CD1c-positive myeloid dendritic cell (primary cell): ENCODE data around the gene SPATA31C1.
A peak's percentile ranks its signal among the peaks of the same experiment; 100 is the strongest.
"Not testable (repeated sequence)": the region's sequence is repeated elsewhere in the genome, so short reads cannot be mapped to it uniquely, and the experiment has no call there.

ENCODE experiments used
- DNase-seq: peaks from one replicate; pipeline ENCODE4 v3.0.0-alpha.2; 2016; ENCODE audit errors: extremely low spot score

SPATA31C1 gene

DNA sequence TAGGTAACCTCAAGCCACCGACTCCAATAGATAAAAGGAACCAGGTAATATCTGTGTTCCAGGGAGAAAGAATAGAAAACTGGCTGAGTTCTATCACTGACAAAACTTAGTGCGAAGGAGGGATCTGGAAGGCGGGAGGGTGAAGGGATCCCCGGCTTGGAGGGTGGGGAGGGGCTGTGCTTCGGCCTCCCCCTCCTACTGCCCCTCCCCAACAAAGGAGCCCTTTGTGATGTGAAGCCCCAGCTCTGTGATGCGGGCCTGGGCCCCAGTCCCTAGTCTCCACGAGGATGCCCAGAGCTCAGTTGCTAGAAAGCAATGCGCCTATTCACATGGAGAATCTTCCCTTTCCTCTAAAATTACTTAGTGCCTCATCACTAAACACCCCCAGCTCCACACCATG is at the start of gene SPATA31C1:
SPATA31C1 (plus strand) TSS at position 301 of the 400 bp plus-strand sequence.
- not testable (repeated sequence) for DNase-seq

DNA sequence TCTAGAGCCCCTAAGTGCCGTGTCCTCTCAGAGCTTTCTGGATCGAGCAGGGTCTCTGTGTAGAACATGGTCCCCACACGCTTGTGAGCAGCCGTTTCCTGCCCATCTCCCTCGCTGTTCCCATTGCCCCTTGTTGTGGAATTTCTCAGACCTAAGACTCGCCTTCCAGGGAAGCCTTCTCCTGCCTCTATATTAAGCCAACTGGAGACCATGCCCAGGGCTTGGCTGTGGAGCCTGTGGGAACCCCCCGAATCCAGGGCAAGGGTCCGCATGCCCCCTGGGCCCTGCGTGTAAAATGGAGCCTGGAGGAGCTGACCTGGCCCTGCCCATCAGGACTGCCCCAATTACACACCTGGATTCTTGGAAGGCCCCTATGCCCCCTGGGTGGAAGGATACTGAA is 49.6 kb upstream of the SPATA31C1 start:
- no peak for DNase-seq

DNA sequence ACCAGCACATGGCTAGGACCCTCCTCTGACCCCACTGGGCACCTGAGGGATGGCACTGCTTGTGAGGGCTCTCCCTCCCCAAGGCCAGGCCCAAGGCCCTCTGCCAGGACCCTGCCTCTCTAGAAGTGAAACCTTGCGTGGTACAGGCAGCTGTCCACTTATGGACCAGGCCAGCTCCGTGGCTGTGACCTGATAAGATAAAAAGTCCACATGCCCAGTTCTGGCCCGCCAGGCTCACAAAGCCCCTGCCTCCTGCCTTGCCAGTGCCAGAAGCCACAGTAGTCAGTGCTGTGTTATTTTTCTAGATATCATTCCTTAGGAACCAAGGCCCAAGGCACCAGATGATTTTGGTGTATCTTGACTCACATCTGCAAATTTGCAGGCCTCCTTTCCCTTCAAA is 49.1 kb upstream of the SPATA31C1 start:
- no peak for DNase-seq

DNA sequence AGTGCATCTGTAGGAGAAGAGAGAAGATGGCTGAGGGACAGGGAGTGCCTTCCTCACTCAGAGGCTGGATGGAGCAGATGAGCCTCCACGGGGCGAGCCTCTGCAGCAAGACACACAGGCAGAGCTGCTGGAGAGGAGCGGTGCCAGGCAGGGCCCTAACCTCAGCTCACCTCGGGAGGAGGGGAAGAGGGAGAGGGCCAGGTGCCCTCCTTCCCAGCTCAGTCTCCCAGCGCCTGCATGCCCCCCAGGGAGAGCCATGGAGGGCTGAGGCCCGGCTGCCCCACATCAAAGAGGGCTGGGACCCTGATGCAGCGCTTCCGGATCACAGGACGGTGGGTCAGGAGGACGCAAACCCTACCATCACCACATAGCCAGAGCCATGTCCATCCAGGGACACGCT is 48.7 kb upstream of the SPATA31C1 start:
- DNase-seq, result no peak

DNA sequence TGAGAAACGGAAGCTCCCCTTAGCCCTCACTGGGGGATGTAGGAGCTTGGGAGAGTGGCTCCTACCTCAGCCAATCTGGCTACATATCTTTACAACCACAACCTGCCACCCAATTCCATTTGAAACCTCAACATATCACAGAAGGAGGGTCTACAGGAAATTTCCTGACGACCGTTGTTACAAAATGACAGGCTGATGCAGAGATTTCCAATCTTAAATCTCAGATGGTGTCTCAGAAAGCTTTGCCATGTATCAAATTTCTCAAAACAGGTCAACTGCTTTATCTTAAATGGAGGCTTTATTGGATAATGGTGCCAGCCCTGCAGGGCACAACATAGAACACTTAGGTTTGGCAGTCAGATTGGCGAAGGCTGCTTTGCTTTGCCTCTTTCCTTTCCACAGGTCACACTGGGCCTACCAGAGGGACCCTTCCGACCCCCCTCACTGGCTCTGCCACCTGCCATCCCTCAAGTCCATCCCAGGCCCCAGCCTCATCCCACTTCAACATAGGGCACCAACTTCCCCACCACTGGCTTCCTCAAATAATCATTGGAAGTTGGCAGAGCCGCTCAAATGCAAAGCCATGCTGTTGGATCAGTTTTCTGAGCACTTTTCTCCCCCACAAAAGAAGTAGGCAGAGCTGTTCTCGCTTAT is 46.2 kb upstream of the SPATA31C1 start:
- DNase-seq, result no peak

DNA sequence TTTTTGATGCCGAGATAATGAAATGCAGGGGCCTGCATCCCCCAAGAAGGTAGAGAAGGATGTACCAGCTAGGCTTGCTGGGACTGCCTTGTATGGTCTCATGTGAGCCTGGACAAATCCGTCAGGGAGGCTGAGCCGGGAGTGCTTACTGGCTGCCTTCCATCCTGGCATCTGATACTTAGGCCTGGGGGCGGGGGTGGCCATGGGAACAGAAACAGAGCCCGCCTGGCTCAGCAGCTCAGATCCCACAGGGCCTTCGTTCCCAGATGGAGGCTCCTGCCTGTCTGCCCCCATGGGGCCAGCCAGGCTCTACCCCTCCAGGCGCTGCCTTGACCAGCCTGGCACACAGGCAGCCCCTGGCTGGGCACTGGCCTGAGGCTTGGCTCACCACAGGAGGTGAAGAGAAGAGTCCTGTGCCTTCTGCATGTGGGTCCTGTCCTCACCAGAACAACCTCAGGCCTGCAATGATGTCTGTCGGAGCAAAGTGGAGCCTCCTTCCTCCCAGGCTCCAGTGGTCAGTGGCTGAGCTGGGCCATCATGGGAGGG is 45.6 kb upstream of the SPATA31C1 start:
- no peak for DNase-seq

DNA sequence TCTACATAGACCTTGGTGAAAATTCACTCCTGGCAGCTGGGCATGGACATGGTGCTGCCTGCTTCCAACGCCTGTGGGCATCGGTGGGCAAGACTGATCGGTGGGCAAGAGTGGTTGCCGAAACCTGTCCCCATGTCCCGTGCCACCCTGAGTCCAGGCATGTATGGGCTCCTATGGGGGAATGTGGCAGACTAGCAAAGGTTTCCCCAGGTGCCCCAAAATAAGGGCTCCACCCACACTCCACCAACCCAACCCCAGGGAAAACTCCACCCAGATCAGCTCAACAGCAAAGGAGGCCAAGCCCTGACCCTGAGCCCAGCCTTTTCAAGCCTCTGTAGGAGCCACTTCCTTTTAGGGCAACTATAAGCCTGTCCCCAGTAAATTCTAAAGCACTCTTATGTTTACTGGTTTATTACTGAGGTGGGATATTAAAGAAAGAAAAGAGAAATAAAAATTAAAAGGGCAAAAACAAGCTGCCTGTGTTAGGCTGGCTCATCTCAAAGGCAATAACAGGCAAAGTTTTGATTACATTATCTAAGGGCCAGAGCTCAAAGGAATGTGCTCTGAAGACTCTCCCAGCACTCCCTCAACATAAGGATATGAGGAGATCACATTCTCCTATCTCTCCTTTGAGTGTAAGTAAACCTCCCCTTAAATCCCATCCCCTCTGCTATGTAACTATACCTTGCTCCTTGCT is 44.0 kb upstream of the SPATA31C1 start:
- DNase-seq, result no peak

DNA sequence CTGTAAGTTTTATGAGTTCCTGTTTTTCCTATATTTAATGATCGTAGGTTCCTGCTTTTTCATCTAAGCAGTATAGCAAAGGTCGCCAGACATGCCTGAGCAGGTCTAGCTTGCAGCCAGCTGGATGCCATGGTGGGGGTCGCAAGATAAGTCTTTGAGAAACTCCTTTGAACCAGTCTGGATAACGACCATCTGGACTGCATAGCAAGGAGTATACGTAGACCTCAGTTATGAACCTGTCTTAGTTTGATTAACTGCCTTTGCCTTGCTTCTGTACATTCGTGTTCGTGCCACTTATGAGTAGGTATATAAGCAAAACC is 43.5 kb upstream of the SPATA31C1 start:
- peak; percentile 4 for DNase-seq

DNA sequence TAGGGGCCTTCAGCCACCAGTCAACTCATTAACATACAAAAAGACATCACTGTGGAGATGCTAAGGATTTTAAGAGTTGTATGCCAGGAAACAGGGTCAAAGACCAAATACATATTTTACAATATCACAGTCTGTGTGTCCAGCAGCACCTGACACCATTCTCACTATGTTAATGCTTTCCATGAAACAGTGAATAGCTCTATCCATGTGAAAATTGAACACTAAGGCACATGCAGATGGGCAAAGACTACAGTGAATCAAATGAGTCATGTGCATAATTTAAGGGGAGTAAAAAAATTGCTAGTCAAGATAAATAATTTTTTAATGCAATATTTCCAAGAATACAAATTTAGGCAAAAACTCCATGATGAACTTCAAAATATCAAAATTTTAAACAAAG is 42.7 kb upstream of the SPATA31C1 start:
- DNase-seq, result no peak

DNA sequence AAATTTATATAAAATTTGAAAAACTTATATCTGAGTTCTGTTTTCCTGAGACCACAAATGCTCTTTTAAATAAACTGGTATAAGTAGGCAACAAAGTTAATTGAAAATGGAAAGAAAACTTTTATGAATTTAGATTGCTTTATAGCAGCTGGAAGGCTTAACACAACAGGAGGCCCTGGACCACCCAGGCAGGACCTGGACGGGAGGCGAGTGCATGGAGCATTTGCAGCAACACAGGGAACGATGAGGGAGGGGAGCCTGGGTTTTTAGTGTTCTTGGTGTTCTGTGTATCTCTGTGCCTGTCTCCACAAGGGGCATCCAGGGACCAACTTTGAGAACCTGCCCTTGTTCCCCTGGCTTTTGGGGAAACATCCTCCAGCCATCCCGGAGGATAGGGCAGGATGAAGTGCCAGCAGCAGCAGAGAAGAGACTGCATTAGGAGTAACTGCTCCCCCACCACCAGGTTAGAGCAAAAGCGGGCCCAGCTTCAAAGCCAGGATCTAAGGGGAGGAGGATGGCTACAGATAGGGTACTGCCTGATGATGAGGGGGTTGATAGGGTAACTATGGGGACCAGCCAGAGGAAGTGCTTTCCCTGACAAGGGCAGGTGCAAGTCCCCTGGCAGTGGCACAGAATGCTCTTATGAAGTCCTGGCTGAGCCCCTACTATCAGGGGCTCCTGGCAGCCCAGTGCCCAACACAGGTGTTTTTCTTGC is 41.8 kb upstream of the SPATA31C1 start:
- DNase-seq, result no peak

DNA sequence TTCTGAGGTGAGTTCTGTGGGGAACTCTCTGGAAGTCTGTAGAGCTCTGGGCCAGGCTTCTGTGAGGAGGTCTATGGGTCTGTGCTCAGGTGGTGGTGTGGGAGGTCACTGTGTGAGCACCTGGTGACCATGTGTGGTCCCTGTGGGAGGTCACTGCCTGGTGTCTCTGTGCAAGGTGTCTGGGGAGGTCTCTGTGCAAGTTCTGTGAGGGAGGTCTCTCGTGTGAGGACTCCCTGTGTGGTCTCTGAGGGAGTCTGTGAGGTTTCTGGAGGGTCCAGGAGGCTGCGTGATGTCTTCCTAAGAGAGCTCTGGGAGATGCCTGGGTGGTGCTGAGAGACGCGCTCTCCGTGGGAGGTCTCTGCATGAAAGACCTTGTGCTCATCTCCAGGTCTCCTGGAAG is 41.1 kb upstream of the SPATA31C1 start:
- no peak for DNase-seq

DNA sequence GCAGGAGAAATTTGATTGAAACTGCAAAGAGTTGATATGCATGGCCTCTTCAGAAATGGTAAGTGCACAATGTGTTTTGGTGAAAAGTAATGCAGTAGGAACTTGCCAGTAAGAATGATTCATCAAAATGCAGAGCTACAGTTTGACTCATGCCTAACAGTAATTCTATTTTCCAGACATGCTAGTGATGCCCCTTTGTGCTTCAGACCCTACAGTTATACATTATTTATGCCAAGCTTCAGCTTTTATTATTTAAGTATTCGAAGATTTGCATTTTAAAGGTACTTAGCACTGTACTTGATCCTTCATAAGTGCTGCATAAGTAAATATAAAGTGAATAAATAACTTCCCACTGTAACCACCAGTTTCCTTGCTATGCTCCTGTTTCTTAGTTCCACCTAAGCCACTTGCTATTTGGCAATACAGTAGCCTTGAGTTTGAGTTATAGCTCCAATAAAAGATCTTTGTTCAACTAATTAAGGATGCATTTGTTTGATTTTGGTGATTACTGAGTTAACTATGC is 38.7 kb upstream of the SPATA31C1 start:
- peak; percentile 1 for DNase-seq

DNA sequence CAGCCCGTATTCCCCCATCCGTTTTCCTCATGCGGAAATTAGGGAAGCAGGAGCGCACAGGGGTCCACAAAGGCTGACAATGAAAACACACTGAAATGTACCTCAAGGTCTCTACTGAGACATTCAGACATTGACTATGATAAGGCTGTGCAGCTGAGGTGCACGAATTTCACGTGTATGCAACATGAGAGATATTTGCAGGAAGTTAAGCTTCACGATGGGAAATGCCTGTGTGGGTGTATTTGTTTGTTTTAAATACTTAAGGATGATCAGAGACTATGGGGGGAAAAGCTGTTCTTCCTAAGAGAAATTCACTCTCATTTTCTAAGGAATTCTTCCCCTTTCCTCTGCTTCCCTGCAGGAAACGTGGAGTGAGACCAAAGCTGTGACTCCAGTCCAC is 37.6 kb upstream of the SPATA31C1 start:
- DNase-seq, result no peak

DNA sequence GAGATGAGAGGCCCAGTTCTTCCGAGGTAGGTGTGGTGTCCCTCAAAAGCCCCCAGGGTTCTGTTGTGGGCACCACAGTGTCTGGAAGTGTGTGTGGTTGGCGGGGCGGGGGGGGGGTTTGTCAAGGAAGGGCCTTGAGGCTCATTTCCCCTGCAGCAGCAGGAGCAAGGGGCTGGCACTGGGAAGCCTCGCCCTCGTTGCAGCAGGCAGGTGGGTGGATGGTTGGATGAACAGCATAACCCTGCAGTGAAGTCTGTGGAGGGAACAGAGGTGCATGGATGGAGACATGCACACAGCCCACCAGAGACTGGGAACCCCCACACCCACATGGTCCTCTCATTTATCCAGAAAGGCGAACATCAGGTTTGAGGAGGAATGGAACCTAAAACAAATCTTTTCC is 37.1 kb upstream of the SPATA31C1 start:
- DNase-seq, result no peak

DNA sequence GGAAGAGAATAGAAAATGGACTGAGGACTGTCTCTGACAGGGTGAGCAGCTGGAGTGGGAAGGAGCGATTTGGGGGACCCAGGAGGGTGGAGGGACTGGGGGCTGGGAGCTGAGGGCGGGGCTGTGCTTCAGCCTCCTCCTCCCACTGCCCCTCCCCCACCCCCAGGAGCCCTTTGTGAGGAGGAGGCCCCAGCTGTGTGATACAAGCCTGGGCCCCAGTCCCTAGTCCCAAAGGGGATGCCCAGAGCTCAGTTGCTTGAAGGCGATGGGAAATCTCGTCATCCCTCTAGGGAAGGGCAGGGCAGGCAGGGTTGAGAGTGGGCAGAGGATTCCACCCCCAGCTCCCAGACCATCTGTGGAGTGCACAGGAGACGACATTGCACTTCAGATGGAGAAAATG is 35.1 kb upstream of the SPATA31C1 start, which contains the start of gene SPATA31E1:
SPATA31E1 (plus strand) TSS at position 251 of the 400 bp plus-strand sequence; CDS start at position 266, 15 bp downstream.
- DNase-seq, result no peak

DNA sequence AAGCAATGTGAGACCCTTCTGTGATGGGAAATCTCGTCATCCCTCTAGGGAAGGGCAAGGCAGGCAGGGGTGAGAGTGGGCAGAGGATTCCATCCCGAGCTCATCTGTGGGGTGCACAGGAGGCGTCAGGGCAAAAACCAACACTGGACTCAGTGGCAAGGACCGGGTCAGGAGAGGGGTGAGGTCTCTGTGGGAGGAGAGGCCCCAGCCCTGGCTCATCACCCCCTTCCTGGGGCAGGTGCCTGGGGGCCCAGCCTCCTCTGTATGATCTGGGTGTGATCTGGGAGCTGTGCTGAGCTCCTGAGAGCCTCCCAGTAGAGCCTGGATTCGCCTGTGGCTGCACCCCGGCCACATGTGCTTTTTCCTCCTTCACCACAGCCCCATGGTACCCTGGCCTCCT is 34.5 kb upstream of the SPATA31C1 start:
- DNase-seq, result no peak

DNA sequence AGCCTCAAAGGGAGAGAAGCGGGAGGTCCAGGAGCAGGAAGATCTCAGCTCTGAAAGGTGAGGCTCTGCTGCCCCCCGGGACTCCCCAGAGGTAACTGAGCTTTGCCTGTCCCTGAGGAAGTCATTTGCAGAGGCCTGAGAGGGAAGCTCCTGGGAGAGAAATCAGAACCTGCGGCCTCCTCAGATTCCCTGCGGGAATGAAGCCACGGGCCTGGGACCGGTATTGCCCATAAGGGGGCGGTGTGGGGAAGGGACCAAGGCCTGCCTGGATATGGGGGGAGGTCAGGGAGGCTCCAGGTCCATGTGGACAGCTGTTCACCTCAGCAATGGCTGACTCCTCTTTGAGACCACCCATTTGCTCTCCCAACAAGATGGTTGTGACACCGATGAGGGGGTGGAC is 33.8 kb upstream of the SPATA31C1 start:
- DNase-seq, result no peak

DNA sequence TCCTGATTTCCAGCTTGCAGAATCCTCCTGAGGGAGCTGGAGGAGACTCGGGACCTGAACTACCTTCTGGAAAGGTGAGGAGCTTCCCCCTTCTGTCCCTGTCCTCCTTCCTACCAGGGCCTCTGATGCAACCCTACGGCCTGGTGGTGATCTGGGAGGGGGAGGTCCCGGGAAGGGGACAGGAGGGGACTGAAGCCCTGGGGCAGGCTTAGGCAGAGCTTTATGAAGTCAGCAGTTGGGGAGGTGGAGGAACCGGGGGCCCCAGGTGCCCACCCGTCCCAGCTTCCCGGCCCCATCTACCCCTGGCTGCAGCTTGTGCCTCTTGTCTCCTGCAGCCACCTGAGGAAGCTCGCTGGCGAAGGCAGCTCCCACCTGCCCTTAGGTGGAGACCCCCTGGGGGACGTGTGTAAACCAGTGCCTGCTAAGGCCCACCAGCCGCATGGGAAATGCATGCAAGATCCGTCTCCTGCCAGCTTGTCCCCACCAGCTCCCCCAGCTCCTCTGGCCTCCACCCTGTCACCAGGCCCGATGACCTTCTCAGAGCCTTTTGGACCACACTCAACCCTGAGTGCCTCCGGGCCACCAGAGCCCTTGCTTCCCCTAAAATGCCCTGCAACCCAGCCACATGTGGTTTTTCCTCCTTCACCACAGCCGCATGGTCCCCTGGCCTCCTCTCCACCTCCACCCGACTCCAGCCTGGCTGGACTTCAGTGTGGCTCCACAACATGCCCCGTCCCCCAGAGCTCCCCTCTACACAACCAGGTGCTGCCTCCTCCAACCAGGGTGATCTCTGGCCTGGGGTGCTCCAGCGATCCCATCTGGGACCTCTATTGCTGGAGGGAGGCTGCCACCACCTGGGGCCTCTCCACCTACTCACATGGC is 32.9 kb upstream of the SPATA31C1 start:
- no peak for DNase-seq

DNA sequence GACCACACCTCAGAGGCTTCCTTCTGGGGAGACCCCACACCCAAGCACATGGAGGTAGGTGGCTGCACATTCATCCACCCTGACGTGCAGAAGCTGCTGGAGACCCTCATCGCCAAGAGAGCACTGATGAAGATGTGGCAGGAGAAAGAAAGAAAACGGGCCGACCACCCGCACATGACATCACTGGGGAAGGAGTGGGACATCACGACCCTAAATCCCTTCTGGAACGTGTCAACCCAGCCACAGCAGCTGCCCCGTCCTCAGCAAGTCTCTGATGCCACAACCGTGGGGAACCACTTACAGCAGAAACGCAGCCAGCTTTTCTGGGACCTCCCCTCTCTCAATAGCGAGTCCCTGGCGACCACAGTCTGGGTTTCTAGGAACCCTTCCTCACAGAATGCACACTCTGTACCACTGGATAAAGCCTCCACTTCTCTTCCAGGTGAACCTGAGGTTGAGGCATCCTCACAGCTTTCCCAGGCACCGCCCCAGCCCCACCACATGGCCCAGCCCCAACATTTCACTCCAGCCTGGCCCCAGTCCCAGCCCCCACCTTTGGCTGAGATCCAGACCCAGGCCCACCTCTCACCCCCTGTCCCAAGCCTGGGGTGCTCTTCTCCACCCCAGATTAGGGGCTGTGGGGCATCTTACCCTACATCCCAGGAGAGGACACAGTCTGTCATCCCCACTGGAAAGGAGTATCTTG is 32.1 kb upstream of the SPATA31C1 start:
- no peak for DNase-seq

DNA sequence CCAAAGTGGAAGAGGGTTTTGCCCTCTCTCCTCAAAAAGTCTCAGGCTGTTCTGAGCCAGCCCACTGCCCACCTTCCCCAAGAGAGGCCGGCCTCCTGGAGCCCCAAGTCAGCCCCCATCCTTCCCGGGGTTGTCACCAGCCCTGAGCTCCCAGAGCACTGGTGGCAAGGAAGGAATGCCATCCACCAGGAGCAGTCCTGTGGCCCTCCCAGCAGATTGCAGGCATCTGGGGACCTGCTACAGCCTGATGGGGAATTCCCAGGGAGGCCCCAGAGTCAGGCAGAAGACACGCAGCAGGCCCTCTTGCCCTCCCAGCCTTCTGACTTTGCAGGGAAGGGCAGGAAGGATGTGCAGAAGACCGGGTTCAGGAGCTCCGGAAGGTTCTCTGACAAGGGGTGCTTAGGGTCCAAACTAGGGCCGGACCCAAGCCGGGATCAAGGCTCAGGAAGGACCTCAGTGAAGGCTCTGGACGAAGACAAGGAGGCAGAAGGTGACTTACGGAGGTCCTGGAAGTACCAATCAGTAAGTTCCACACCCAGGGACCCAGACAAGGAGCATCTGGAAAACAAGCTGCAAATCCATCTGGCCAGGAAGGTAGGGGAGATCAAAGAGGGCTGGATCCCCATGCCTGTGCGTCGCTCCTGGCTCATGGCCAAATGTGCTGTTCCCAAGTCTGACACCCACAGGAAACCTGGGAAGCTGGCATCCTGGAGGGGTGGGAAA is 31.4 kb upstream of the SPATA31C1 start:
- DNase-seq, result no peak
